Activated T-cell treated with anti-CD3 and anti-CD28 coated beads for 4 hours (primary cell): ENCODE results near the gene TMEM234.

Experiments used
- DNase-seq: peaks from one replicate; pipeline ENCODE4 v3.0.0-alpha.2; 2020

Gene TMEM234

DNA sequence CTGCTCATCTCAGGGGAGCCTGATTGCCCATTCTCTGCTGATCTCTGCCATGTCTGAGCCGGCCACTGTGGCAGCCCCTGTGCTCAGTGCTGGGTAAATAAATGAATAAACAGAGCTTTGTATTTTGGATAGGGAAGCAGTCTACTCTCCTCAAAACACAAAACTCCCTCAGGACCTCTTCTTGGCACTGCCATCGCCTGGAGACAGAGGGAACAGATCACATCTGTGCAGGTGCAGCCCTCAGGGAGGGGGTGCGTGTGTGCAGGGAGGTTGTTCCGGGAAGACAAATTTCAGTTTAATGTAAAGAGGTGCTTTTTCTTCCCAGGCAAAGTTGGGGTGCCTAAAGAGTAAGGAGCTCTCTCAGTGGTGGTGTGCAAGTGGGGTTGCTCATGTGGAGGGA, 17.2 kb upstream of the TMEM234 start:
- DNase-seq = no peak

DNA sequence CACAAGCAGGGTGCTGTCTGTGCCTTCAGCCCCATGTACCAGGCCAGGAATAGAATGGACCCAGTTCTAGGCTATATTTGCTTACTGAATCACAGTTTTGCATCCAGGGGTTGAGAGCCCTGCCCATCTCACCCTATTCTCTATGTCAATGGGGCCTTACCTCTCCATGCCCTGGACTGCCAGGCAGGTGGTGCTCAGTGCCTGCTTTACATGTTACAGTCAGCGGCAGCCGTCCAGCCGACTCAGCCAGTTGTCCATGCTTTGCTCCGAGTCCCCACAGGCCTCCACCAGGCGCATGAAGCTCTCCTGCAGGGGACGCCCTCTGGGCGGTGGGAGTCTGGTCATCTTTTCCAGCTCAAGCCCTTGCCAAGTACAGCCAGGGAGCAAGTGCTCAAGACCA, 12.6 kb upstream of the TMEM234 start:
- no peak for DNase-seq

DNA sequence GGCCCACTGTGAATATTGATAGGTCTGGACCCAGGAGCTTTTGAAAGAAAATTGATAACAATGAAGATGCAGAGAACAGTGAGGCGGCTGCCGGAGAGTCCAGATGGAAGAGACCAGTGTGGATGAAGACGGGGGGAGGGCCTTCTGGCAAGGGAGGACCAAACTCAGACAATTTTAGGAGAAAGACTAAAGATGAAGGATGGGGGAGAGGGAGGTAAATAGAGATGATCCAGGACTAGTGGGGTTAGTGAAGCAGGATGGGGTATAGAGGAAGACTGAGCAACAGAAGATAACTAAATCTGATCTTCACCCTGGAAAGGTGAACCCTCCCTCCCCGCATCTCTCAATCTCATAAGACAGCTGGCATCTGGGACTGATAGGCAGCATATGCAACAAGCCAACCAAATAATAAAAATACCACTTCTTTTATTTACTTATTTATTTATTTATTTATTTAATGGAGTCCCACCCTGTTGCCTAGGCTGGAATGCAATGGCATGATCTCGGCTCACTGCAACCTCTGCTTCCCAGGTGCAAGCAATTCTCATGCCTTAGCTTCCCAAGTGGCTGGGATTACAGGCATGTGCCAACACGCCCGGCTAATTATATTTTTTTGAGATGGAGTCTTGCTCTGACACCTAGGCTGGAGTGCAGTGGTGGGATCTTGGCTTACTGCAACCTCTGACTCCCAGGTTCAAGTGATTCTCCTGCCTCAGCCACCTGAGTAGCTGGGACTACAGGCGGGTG, 10.6 kb upstream of the TMEM234 start:
- DNase-seq = no peak

DNA sequence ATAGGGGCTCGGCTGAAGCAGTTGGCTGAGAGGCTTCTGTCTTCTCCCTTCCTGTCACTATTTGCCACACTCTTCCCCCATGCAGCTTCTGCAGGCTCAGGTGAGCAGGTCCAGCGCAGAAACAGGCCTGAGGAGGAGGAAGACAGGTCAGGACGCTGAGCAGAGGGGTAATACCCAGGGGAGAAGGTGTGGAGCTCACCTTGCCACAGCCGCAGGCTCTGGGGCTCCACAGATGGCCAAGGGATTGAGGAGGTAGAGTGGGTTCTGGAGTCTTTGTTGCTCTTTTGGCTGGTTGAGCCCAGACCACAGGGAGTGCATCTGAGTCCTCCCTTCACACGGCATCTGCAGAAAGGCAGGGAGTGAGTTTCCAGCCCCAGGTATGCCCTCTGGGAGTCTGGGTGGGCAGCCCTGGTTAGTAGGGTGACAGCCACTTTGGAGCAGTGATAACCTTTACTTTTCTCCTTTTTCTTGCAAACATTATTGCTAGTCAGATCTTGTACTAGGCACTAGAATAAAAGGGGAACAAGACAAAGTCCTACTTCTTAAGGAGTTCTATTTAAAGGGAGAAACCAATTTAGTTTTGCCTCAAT, 9.8 kb upstream of the TMEM234 start:
- no peak for DNase-seq

DNA sequence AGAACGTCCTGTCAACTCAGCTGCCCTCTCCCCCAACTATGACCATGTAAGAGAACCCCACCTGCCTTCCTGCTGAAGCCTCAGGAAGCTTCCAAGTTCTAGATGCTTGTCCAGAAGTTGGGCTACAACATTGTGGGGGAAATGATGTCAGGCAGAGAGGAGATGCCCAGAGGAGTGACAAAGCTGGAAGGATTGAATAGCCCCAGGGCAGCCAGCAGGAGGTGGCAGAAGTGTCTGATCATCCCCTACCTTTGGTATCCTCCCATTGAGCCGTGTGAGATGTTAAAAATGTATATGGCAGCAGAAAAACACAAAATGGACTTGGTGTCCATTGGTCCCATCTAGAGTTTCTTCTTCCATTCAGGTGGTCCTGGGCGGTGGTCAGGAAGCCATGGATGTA, 6.6 kb upstream of the TMEM234 start:
- no peak for DNase-seq

DNA sequence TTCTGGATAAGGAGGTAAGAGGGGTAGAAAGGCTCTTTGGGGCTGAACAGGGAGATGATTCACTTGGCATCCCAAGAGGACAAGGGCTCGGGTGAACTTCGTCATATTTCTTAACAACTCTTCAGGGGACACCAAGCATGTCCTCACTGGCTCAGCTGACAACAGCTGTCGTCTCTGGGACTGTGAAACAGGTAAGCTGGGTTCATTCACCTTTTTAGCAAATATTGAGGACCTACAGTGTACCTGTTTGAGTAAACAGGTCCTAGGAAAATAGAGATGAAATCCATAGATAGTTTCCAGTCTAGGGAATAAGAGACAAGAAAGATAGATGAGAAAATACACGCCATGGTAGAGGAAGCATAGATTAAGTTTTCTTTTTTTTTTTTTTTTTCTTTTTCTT, 2.1 kb upstream of the TMEM234 start:
- DNase-seq = no peak

DNA sequence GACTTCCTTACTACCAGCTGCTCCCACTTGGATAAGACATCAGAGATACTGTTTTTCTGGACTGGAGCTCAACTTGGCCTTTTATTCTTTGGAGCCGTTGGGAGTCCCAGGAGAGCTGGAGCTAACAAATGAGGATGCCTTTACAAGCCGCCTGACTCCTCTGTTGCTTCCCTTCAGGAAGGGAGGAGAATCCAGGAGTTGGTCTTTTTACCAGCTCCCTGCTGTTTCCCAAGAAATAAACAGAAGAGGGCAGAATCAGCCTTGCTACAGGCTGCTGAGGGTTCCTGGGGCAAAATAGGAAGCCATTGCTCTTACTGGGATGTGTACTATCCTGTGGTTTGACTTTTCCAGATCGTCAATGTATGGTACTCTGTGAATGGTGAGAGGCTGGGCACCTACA, 1.5 kb upstream of the TMEM234 start:
- DNase-seq = no peak

DNA sequence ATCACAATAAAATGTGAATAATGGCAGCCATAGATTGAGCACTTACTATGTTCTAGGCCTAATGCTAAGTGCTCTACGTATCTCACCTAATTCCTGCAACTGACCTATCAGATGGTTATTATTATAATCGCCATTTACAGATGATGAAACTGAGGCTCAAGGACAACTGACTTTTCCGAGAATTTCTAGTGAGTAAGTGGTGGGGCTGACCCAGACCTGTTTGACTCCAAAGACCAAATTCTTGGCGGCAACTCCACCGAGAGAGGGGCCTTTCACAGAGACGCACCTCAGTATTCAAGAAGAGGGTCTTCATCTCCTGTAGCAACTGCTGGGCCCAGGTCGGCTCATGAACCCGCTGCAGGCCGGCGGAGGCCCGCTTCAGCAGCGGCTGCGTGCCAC, 573 bp downstream of the TMEM234 start:
- no peak for DNase-seq

DNA sequence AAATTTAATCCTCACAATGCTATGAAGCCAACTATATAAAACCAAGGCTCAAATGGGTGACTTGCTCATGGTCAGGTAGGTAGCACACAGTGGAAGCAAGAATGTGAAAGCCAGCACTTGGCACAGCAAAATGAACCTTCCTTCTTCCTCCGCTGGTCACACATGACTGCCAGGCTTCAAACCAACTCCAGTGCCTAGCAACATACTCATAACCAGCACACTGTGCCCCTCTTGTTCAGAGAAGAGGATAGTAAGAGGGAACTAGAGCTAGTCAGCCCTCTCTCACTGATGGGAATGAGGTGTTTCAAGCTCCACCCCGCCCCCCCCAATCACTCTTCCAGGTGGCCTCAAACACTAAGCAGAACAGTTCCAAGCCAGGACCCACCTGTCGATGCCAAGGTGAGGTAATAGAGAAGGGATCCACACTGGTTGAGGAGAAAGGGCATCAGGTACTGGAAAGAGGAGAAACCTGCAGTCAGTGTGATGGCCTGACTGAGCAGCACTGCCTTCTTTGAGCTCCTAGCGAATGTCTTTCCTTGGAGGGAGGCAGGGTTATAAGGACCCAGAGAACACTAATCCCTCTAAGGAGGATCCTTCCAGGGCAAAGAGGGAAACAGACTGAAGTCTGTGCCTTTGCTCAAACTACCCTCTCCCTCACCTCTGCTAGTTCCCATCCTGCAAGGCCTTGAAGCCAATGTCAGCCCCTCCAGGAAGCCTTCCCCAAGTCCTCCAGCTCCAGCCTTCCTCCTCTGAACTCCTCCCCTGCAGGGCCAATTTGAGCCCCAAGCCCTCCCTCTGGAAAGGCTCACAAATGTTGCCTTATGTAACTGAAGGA, 1.2 kb downstream of the TMEM234 start:
- no peak for DNase-seq

DNA sequence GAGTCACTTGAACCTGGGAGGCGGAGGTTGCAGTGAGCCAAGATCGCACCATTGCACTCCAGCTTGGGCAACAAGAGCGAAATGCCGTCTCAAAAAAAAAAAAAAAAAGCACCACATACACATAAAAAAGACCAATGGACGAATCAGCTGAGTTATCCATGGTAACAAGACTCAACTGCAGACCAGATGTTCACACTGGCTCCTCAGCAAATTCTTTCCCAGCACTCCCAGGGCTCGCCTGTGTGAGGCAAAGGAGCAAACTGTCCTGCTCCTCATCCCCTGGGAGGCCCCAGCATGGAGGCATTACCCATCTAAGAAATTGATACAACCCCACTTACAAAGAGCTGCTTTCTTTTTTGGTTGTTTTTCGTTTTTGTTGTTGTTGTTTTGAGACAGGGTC, 3.1 kb downstream of the TMEM234 start:
- no peak for DNase-seq

DNA sequence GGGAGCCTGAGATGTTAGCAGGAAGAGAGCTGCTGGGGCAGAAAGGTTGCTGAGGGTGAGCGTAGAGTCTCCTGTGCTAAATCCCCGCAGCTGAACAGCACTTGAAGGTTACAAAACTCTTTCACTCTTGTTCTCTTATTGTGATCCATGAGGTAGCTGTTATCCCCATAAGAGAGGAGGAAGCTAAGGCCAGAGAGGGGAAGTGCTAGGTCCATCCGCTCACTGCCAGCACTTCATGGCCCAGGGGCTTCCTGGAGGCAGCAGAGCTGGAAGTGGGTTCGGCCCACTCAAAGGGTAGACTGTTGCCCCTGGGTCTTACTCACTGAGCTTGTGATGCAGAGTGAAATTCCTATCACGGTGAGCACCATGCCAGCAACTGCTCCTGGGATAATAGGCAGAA, 5.6 kb downstream of the TMEM234 start:
- DNase-seq = no peak

DNA sequence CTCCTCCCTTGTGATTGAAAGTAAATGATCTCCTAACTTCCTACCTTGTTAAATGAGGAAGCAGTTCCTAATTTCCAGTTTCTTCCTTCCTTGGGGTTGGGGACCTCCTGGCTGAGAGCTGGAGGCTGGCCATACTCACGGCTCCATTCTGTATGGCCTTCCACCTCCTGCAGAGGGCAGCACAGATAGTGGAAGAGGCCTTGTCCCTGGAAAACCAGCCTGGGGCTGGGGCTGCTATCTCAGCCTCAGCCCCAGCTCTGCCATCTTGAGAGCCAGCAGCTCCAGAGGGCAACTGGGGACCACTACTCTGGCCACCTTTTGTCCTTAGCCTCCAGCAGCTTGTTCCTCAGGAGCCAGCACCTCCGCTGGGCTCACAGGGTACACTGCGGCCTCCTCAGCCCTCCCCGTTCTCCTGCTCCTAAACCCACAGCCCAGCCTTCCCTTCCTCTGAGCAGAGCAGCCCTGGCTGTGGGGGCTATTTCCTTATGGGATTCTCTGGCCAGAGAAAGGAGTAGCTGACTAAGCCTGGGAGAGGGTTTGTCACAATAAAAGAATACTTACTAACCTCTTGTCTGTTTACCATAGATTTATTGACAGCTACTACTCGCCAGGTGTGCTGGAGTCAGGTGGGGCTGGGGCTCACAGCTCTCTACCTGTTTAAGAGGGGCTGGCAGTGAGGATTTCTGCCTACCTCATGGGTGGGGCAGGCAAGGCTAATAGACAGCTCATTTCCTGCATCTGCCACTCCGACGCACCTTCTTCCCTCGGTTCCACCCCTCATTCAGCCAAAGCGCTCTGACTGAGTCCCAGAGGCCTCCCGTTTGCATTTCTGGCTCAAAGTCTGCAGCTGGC, 6.3 kb downstream of the TMEM234 start:
- peak; percentile 56 for DNase-seq

DNA sequence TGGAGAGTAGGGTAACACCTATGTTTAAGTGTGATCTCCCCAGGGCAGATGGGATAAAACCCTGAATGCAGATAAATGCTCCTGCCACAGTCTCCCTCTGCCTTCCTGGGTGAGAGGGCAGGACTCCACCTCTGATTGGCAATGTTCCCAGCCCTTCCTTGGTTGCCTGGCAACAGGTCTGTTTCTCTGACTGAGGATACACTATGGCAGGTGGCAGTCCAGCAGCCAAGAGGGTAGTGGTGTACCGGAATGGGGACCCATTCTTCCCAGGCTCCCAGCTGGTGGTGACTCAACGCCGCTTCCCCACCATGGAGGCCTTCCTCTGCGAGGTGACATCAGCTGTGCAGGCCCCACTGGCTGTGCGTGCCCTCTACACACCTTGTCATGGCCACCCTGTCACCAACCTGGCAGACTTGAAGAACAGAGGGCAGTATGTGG, 13.2 kb downstream of the TMEM234 start, which contains the start of gene DCDC2B:
DCDC2B (plus strand) TSS at position 199 of the 438 bp plus-strand sequence; CDS start at position 204, 5 bp downstream.
- no peak for DNase-seq

DNA sequence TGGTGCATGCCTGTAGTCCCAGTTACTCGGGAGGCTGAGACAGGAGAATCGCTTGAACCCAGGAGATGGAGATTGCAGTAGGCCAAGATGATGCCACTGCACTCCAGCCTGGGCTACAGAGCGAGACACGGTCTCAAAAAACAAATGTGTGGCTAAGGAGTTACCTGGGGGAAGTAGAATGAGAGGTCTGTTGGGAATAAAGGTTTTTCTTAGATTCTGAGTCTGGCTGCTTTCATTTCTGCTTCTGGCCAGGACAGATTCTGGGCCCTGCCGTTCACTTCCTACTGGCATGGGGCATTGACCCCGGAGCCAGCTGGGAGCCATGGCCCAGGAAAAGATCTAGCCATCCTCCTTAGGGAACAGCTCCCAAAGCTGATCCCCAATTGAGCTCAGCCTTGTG, 13.7 kb downstream of the TMEM234 start:
- no peak for DNase-seq

DNA sequence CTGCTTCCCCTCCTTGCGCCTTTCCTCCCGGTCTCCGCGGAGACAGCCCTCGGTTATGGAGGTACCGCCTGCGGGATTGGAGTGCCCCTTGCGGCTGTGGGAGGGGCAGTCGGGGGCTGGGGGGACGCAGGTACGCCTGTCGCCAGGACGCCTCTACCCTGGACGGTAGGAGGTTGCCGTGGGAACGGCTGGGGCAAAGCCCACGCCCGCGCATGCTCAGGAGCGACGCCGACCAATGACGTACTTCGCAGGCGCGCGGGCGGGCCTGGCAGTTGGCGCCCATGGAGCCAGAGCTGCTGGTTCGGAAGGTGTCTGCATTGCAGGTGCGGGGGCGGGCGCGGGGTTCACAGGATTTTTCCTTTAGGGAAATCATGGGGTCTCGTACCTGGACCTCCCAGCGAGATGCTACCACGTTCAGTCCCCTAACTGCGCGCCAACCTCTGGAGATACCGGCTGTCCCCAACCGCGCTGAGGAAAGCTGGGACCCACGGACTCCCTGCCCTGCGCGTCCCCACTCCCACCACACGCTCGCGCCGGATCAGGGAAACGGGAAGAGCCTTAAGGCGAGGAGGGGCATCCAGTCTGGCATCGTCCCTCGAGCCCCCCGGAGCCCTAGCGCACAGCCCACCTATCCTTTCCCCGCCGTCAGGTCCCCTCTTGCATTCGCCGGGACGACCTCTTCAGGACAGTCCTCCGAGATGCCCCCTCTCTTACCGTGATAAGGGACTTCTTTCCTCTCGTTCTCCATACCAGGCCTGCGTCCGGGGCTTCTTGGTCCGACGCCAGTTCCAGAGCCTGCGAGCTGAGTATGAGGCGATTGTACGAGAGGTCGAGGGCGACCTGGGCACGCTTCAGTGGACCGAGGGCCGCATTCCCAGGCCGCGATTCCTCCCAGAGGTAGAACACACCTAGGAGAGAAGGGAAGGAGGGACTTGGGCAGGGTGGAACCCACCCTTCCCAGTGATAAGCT, 16.5 kb downstream of the TMEM234 start, which contains the start of gene IQCC:
IQCC (plus strand) TSS at position 271 of the 970 bp plus-strand sequence; CDS start at position 282, 11 bp downstream.
- DNase-seq = peak; percentile 78

DNA sequence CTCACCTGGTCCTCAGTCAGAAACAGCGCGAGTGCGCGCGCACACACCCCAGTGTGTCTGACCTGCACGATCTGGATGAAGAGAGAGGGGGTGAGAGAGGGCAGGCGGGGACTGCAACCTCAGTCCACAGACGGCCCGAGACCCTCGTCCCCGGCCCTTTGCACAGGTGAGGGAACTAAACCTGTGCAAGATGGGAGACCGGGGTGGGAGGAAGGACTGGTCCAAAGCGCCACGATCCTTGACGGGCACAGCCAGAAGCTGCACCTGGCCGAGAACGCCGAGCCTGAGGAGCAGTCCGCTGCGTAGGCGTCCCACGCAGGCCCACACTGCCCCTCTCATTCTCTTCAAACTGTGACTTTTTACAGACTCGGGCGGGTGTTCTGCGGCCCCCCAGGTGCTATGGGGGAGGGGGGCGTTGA, 17.2 kb downstream of the TMEM234 start:
- no peak for DNase-seq

DNA sequence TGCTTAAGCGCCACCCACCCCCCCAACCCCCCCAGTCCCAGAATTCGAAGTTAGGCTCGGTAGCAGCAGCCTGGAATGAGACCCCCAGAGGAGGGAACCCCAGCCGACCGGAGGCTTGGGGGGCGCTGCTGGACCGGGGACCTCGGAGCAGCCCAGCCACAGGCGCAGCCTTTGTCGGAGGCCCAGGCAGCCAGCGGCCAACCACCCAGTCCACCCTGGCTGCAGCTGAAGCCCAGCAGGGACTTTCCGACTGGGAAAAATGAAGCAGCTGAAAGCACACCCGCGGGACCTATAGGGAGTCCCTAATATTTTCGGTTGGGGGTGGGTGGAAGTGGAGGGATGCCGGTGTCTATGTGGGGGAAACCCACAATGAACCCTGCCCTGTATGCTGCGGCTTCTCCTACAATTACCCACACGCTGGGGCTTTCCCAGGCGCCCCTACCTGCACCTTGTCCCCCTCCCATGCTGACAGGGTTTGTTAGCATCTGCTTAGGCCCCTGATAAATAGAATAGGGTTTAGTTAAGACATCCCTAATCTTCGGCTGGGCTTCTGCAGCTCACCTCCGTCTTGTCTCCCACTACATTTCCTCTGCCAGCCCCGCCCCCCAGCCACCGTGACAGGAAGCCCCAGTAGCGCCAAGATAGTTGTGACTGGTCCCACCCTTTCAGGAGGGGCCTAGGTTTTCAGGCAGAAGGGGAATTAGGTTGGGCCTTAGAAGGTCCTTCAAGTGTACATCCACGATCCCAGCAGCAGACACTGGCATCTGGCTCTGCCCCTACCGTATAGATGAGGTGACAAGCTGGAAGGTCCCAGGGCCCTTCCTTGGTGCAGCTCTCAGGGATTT, 20.9 kb downstream of the TMEM234 start:
- peak; percentile 65 for DNase-seq

DNA sequence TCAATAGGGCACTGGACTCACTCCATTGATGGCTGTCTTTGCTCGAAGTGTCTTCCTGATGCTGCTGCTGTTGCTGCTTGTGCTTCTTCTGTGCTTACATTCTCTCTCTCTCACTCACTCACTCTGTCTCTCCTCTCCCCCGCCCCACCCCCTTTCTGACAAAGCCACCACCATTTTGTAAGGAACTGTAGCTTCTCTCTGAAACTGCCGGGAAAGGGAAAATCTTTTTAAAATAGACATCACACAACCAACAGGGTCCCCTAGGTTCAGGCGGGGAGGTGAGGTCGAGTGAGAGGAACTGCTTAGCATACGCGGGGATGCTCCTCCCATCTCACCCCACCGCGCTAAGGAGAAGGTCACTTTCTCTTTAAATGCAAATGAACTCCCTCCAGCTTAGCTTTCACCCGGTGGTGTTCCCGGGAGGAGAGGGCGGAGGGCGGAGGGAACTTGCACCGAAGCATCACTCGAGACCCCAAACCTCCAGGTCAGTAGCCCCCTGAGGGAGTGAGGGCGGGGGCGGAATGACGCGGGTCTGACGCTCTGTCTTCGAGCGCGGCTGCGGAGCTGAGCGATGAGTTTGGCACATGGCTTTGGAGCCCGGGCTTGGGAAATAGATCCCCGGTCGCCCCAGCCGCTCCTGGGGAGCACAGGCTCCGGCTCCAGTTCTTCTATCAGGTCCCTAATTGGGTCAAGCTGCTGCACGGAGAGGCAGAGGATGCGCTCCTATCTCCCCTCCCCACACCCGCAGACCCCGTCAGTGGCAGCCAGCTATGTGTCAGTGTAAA, 21.7 kb downstream of the TMEM234 start, which contains the start of gene CCDC28B:
CCDC28B (plus strand) TSS at position 370 of the 785 bp plus-strand sequence. CDS start 1,341 bp downstream, outside the sequence.
- peak; percentile 34 for DNase-seq

DNA sequence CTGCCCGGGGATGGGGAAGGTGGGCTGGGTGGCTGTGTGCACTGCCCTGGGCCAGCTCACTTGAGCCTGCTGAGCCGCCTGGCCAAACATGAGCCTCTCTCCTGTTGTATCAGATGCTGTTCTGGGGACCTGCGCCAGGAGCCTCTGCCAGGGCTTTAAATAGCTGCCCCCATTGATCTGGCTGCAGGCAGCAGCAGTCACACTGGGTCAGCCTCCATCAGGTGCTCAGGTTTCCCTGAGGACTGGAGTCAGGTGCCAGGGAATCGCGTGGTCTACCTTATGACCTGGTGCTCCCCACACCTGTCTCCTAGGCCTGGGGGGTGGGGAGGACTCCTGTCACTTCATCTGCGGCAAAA, 22.5 kb downstream of the TMEM234 start:
- DNase-seq = no peak
